A549 treated with Hydrocortisone at 1 μM for 4 hours (cell line): Measurements from ENCODE around the gene FHIP1B. TPM values are rescaled to one million over a fixed set of nuclear protein-coding genes. Genes with fewer than 3 reads are reported as not detected.

Experiments used
- total RNA-seq: library from RNA; stranded (reverse); fragments of 200-300 nt; extraction: Qiagen RNA extraction; gene quantifications from 5 replicates; pipeline ENCODE4 v1.2.3, GENCODE V29; 2022

FHIP1B gene
- 14.6 to 20.3 TPM (median 16.2 TPM) in 5 replicates for total RNA-seq

GRCh38 chr11:6234387-6235107 lies at the start of gene FHIP1B:
FHIP1B (minus strand) TSS chr11:6234636; CDS start chr11:6224516, 10,120 bp downstream.

DNA sequence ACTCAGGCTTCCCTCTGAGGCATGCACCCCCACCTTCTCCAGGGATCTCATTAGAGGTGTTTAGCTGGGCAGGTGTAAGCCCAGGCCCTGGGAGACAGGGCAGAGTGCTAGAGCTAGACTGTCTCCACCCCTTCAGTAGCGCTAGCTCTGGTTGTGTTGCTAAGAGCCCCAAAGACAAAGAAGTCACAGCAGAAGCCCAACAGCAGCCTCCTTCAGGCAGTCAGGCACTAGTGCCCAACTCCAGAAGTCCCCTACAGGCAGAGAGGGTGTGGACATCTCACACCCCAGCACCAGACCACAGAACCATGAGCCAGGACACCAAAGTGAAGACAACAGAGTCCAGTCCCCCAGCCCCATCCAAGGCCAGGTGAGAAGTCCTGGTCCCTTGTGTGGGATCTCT lies 4.5 kb upstream of the FHIP1B start, which contains the start of gene CNGA4:
Gene CNGA4 (plus strand): TSS at position 188 of the 400 bp plus-strand sequence. CDS start 118 bp downstream, at position 306.

DNA sequence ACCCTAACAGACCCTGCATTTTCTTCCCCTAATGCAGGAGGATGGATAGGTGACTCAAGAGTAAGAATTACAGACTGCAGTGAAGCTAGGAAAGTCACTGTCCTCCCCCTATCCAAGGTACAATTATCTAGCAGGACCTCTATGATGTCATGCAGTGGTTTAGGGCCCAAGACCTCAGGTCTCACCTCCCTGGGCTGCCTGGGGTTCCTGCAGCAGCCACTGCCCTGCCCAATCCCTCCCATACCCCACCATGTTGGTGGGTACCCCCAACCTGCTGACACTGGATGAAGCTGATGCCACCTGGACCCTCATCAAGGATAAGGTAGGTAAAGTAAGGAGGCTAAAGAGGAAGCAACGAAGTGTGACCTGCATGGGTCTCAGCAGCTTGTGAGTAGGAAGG lies 29.1 kb downstream of the FHIP1B start, which contains the start of gene C11orf42:
Gene C11orf42 (plus strand): TSS at position 192 of the 400 bp plus-strand sequence. CDS start 59 bp downstream, at position 251.

DNA sequence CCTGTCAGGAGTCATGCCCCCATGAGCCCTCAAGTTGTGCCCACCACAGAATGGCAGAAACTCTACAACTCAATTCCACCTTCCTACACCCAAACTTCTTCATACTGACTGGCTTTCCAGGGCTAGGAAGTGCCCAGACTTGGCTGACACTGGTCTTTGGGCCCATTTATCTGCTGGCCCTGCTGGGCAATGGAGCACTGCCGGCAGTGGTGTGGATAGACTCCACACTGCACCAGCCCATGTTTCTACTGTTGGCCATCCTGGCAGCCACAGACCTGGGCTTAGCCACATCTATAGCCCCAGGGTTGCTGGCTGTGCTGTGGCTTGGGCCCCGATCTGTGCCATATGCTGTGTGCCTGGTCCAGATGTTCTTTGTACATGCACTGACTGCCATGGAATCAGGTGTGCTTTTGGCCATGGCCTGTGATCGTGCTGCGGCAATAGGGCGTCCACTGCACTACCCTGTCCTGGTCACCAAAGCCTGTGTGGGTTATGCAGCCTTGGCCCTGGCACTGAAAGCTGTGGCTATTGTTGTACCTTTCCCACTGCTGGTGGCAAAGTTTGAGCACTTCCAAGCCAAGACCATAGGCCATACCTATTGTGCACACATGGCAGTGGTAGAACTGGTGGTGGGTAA lies 35.1 kb downstream of the FHIP1B start, which contains the start of gene OR52W1:
Gene OR52W1 (plus strand): TSS at position 51 of the 637 bp plus-strand sequence. CDS start 0 bp downstream, at position 51.

GRCh38 chr11:6170226-6170625 lies 64.2 kb downstream of the FHIP1B start, which contains the start of gene OR52B2:
OR52B2 (minus strand) TSS chr11:6170326; CDS start chr11:6170326, 0 bp downstream.

Other genes starting within 250 kb of the FHIP1B start
- gene OR52L1, start 247.7 kb downstream of the FHIP1B start, total RNA-seq = not detected in 5 replicates
- gene OR56A4, start 227.7 kb downstream of the FHIP1B start, total RNA-seq = not detected in 5 replicates
- not detected in 5 replicates for gene OR56A1, start 203.9 kb downstream of the FHIP1B start, total RNA-seq
- gene OR56B4, start 127.0 kb downstream of the FHIP1B start, total RNA-seq = not detected in 5 replicates
- gene OR52B2, start 64.3 kb downstream of the FHIP1B start, total RNA-seq = not detected in 5 replicates
- not detected in 5 replicates for gene OR52W1, start 35.4 kb downstream of the FHIP1B start, total RNA-seq
- gene C11orf42, start 29.1 kb downstream of the FHIP1B start, total RNA-seq = not detected in 5 replicates
- gene CNGA4, start 4.5 kb upstream of the FHIP1B start, total RNA-seq = 0.05 to 0.10 TPM (median 0.07 TPM) in 4 of 5 replicates, not detected in the other
- gene CCKBR, start 25.2 kb upstream of the FHIP1B start, total RNA-seq = not detected in 5 replicates
- 20.8 to 32.7 TPM (median 25.4 TPM) in 5 replicates for gene CAVIN3, start 85.9 kb upstream of the FHIP1B start, total RNA-seq
- 9.3 to 11.3 TPM (median 10.1 TPM) in 5 replicates for gene SMPD1, start 155.8 kb upstream of the FHIP1B start, total RNA-seq
- gene APBB1, start 184.5 kb upstream of the FHIP1B start, total RNA-seq = 16.6 to 20.1 TPM (median 18.9 TPM) in 5 replicates
- gene HPX, start 206.4 kb upstream of the FHIP1B start, total RNA-seq = 0.48 to 0.66 TPM (median 0.51 TPM) in 5 replicates
- 16.0 to 21.4 TPM (median 17.6 TPM) in 5 replicates for gene TRIM3, start 239.3 kb upstream of the FHIP1B start, total RNA-seq
- gene ARFIP2, start 246.7 kb upstream of the FHIP1B start, total RNA-seq = 53.3 to 59.5 TPM (median 55.2 TPM) in 5 replicates
- 27.1 to 36.2 TPM (median 33.5 TPM) in 5 replicates for gene TIMM10B, start 246.9 kb upstream of the FHIP1B start, total RNA-seq